ENCODE results near the gene NT5DC4.

DNA sequence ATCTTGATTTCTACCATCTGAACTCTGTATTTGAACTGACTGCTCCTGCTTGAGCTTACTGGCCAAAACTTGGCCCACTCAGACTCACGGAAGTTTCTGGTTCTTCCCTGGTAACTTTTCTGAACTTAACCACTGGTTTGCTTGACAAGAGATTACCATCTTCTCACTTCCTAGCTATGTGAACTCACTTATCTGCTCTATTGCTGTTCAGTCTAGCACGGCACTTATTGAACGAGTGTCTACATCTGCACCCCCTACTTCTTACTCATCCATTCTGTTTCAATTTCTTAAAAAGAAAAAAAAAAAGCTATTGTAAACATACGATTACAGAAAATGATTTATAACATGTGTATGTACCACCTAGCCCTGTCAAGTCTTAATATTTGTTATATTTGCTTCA is 34.6 kb downstream of the NT5DC4 start:
- TF ChIP-seq SP1 (IDR thresholded peaks at IDR 0.05; ENCODE audit: low read depth) (no peak), POLR2A (IDR thresholded peaks at IDR 0.05; ENCODE audit: borderline replicate concordance, extremely low read depth, insufficient read depth, insufficient read length) (no peak), RAD21 (IDR thresholded peaks at IDR 0.05; ENCODE audit: low read depth) (no peak)
- TF ChIP-seq, protein P1, sequence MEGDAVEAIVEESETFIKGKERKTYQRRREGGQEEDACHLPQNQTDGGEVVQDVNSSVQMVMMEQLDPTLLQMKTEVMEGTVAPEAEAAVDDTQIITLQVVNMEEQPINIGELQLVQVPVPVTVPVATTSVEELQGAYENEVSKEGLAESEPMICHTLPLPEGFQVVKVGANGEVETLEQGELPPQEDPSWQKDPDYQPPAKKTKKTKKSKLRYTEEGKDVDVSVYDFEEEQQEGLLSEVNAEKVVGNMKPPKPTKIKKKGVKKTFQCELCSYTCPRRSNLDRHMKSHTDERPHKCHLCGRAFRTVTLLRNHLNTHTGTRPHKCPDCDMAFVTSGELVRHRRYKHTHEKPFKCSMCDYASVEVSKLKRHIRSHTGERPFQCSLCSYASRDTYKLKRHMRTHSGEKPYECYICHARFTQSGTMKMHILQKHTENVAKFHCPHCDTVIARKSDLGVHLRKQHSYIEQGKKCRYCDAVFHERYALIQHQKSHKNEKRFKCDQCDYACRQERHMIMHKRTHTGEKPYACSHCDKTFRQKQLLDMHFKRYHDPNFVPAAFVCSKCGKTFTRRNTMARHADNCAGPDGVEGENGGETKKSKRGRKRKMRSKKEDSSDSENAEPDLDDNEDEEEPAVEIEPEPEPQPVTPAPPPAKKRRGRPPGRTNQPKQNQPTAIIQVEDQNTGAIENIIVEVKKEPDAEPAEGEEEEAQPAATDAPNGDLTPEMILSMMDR (IDR thresholded peaks at IDR 0.05 in 2 of 3, conservative IDR thresholded peaks at IDR 0.05 in 1 of 3; ENCODE audit: borderline replicate concordance in 1 of 3, insufficient read depth in 1 of 3, low read depth in 2 of 3, low read length in 2 of 3): no peak
